Endothelial cell (in vitro differentiated cells): Measurements from ENCODE around the gene COX19. TPM values are rescaled to one million over a fixed set of nuclear protein-coding genes. Genes with fewer than 3 reads are reported as not detected.
"Not testable (repeated sequence)": the region's sequence is repeated elsewhere in the genome, so short reads cannot be mapped to it uniquely, and the experiment has no call there.

Experiments
- DNase-seq: peaks from one replicate; pipeline ENCODE4 v3.0.0; 2021; ENCODE audit warnings: low spot score
- H3K27ac Mint-ChIP-seq: one replicate; pipeline ENCODE4 v1.8.0; 2021; ENCODE audit warnings: mixed read lengths, inconsistent platforms; ENCODE audit not compliant: unreplicated experiment
- H3K27me3 Mint-ChIP-seq: one replicate; pipeline ENCODE4 v1.8.0; 2021; ENCODE audit warnings: mild to moderate bottlenecking, moderate library complexity, mixed read lengths, inconsistent platforms; ENCODE audit not compliant: unreplicated experiment
- H3K36me3 Mint-ChIP-seq: one replicate; pipeline ENCODE4 v1.8.0; 2021; ENCODE audit warnings: mild to moderate bottlenecking, low read depth, mixed read lengths, inconsistent platforms; ENCODE audit not compliant: unreplicated experiment
- H3K4me1 Mint-ChIP-seq: one replicate; pipeline ENCODE4 v1.8.0; 2021; ENCODE audit warnings: mild to moderate bottlenecking, mixed read lengths, inconsistent platforms; ENCODE audit not compliant: unreplicated experiment
- H3K4me3 Mint-ChIP-seq: one replicate; pipeline ENCODE4 v1.8.0; 2021; ENCODE audit warnings: mild to moderate bottlenecking, mixed read lengths, inconsistent platforms; ENCODE audit not compliant: unreplicated experiment
- H3K9me3 Mint-ChIP-seq: one replicate; pipeline ENCODE4 v1.8.0; 2021; ENCODE audit warnings: mixed read lengths, inconsistent platforms; ENCODE audit not compliant: unreplicated experiment
- total RNA-seq: library from RNA; stranded (reverse); fragmentation: NEBNext Ultra II Directional; extraction: Animal tissue kit (Norgen Biotek cat#: 25700); gene quantifications from one replicate; pipeline ENCODE4 v1.2.1, GENCODE V29; 2021; ENCODE audit not compliant: unreplicated experiment
- TF ChIP-seq, protein P1 (sequence below): fragments of 200-600 bp; sonication (generic); IDR thresholded peaks from one replicate; pipeline ENCODE4 v1.5.0; 2021; ENCODE audit warnings: antibody characterized with exemption; ENCODE audit not compliant: unreplicated experiment

Gene COX19
- total RNA-seq, 1 donor from 2014 or later, result 10.2 TPM

DNA sequence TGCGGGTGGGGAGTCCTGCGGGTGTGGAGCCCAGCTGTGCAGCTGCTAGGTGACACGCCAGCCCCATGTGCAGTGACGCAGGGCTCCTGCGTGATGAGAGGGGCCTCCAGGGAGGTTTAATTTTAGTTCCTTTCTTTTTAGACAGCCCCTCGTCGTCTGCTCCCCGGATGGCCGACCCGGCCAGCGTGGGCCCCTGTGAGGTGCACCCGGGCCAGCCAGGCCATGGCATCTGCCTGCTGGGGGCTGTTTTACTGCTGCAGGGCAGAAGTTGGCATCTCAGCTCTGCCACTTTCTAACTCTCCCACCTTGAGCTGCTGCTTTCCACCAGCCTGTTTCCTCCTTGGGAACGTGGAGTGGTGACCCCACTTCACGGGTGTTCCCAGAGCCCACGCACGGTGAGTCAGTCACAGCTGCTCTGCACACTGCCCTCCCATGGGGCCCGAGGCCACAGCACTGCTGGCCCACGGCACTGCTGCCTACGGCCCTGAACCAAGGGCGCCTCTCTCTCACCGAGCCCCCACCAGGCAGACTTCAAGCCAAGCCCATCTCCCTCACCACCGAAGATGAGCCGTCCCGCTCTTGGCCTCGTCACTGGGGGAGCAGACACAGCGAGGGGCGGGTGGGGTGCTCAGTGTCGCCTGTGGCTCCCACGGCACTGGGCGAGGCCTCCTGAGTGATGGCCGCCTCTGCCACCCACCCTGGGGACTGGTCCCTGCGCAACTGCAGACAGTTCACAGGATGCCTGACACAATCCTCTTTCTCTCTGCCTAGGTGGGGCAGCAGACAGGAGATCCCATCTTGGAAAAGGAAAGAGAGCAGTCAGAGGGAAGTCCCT is 28.9 kb upstream of the COX19 start:
- H3K27me3 Mint-ChIP-seq, result peaks cover 10% of the 10 kb centered on the region

DNA sequence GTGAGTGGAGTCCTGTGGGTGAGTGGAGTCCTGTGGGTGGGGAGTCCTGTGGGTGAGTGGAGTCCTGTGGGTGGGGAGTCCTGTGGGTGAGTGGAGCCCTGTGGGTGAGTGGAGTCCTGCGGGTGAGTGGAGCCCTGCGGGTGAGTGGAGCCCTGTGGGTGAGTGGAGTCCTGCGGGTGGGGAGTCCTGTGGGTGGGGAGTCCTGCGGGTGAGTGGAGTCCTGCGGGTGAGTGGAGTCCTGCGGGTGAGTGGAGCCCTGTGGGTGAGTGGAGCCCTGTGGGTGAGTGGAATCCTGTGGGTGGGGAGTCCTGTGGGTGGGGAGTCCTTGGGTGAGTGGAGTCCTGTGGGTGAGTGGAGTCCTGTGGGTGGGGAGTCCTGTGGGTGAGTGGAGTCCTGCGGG is 27.1 kb upstream of the COX19 start:
- not testable (repeated sequence) for H3K36me3 Mint-ChIP-seq, H3K27me3 Mint-ChIP-seq, H3K4me1 Mint-ChIP-seq, H3K9me3 Mint-ChIP-seq, DNase-seq, H3K27ac Mint-ChIP-seq, H3K4me3 Mint-ChIP-seq

More for the DNA sequence above, 28.9 kb upstream of the COX19 start:
- Mint-ChIP-seq H3K36me3 (peaks cover 9% of the 10 kb centered on the region), H3K4me3 (no peak overlapping the region), H3K27ac (no peak overlapping the region), H3K9me3 (no peaks in the 10 kb centered on the region), H3K4me1 (no peaks in the 10 kb centered on the region)
- TF ChIP-seq, protein P1, sequence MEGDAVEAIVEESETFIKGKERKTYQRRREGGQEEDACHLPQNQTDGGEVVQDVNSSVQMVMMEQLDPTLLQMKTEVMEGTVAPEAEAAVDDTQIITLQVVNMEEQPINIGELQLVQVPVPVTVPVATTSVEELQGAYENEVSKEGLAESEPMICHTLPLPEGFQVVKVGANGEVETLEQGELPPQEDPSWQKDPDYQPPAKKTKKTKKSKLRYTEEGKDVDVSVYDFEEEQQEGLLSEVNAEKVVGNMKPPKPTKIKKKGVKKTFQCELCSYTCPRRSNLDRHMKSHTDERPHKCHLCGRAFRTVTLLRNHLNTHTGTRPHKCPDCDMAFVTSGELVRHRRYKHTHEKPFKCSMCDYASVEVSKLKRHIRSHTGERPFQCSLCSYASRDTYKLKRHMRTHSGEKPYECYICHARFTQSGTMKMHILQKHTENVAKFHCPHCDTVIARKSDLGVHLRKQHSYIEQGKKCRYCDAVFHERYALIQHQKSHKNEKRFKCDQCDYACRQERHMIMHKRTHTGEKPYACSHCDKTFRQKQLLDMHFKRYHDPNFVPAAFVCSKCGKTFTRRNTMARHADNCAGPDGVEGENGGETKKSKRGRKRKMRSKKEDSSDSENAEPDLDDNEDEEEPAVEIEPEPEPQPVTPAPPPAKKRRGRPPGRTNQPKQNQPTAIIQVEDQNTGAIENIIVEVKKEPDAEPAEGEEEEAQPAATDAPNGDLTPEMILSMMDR, result no peak
- no peak for DNase-seq

DNA sequence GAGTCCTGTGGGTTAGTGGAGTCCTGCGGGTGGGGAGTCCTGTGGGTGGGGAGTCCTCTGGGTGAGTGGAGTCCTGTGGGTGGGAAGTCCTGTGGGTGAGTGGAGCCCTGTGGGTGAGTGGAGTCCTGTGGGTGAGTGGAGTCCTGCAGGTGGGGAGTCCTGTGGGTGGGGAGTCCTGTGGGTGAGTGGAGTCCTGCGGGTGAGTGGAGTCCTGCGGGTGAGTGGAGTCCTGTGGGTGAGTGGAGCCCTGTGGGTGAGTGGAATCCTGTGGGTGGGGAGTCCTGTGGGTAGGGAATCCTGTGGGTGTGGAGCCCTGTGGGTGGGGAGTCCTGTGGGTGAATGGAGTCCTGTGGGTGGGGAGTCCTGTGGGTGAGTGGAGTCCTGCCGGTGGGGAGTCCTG is 26.7 kb upstream of the COX19 start:
- not testable (repeated sequence) for H3K27me3 Mint-ChIP-seq, H3K9me3 Mint-ChIP-seq, H3K4me3 Mint-ChIP-seq, DNase-seq, H3K27ac Mint-ChIP-seq, H3K4me1 Mint-ChIP-seq, H3K36me3 Mint-ChIP-seq

DNA sequence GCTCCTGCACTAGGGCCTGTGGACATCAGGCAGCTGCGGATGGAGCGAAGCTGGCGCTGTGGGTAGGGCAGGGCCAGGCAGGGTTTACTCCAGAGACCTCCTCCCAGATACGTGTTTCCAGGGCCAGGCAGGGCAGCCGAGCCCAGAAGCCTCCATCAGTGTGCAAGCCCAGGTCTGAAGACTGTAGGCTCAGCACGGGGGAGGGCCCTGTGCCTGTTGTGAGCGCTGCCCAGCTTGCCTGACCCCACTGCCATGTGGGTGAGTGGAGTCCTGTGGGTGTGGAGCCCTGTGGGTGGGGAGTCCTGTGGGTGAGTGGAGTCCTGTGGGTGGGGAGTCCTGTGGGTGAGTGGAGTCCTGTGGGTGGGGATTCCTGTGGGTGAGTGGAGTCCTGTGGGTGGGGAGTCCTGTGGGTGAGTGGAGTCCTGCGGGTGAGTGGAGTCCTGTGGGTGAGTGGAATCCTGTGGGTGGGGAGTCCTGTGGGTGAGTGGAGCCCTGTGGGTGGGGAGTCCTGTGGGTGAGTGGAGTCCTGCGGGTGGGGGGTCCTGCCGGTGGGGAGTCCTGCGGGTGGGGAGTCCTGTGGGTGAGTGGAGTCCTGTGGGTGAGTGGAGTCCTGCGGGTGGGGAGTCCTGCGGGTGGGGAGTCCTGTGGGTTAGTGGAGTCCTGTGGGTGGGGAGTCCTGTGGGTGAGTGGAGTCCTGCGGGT is 25.9 kb upstream of the COX19 start:
- H3K9me3 Mint-ChIP-seq, H3K4me1 Mint-ChIP-seq, H3K27me3 Mint-ChIP-seq, H3K4me3 Mint-ChIP-seq, DNase-seq, H3K27ac Mint-ChIP-seq, H3K36me3 Mint-ChIP-seq: not testable (repeated sequence)

DNA sequence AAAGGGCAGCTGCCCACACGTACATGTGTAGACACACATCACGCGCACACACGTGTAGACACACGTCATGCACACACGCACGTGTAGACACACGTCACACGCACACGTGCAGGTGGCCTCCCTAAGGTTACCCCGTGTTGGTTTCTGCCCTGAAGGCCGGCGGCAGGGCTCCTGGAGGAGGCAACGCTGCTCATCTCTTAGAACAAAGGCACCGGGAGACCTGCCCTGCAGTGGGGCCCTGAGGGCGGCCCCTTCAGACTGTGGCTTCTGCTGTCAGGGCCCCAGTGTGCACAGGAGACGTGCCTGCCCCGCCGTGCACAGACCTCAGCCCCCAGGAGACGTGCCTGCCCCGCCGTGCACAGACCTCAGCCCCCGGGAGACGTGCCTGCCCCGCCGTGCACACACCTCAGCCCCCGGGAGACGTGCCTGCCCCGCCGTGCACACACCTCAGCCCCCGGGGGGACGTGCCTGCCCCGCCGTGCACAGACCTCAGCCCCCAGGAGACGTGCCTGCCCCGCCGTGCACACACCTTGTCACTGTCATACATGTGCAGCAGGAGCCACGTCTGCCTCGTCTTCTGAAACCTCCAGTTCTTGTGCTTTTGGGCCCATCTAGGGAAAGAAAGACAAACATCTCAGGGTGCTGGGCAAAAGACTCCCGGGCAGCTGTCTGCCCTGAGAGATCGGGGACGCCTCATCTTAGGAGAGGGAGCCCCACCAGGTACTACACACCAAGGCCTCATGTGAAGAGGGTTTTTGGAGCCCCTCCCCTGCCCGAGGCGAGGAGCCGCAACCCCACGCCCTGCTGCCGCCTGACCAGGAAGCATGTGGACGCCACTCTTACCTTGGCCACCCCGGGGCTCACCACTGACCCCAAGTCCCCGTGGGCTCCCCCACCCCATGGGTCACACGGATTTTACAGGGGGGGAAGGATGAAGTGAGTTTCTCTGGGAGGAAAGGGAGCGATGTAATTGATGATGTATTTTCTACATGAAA is 24.9 kb upstream of the COX19 start:
- peaks cover 5% of the 10 kb centered on the region for H3K36me3 Mint-ChIP-seq
- H3K27ac Mint-ChIP-seq, result no peak overlapping the region
- H3K4me3 Mint-ChIP-seq, result no peak overlapping the region
- no peaks in the 10 kb centered on the region for H3K4me1 Mint-ChIP-seq
- TF ChIP-seq, protein P1, result no peak
- H3K27me3 Mint-ChIP-seq, result peaks cover 3% of the 10 kb centered on the region
- H3K9me3 Mint-ChIP-seq, result no peaks in the 10 kb centered on the region
- no peak for DNase-seq
